IPS-18a (cell line): ENCODE data around the gene KRTAP22-1.

Experiments
- H3K27ac ChIP-seq: one replicate; pipeline ENCODE4 v1.5.1; 2013; ENCODE audit warnings: low read length
- H3K27me3 ChIP-seq: one replicate; pipeline ENCODE4 v1.6.1; 2013; ENCODE audit warnings: mild to moderate bottlenecking, low read length; ENCODE audit not compliant: control insufficient read depth, insufficient read depth
- H3K36me3 ChIP-seq: one replicate; pipeline ENCODE4 v1.6.1; 2013; ENCODE audit warnings: low read depth, low read length; ENCODE audit not compliant: control insufficient read depth
- H3K4me1 ChIP-seq: one replicate; pipeline ENCODE4 v1.6.1; 2013; ENCODE audit warnings: low read depth, low read length; ENCODE audit not compliant: control insufficient read depth
- H3K4me3 ChIP-seq: one replicate; pipeline ENCODE4 v1.5.1; 2013; ENCODE audit warnings: low read length
- H3K9ac ChIP-seq: one replicate; pipeline ENCODE4 v1.6.1; 2013; ENCODE audit warnings: mild to moderate bottlenecking, low read length, moderate library complexity
- H3K9me3 ChIP-seq: one replicate; pipeline ENCODE4 v1.6.1; 2013; ENCODE audit warnings: low read depth, low read length; ENCODE audit not compliant: control insufficient read depth

KRTAP22-1 gene

DNA sequence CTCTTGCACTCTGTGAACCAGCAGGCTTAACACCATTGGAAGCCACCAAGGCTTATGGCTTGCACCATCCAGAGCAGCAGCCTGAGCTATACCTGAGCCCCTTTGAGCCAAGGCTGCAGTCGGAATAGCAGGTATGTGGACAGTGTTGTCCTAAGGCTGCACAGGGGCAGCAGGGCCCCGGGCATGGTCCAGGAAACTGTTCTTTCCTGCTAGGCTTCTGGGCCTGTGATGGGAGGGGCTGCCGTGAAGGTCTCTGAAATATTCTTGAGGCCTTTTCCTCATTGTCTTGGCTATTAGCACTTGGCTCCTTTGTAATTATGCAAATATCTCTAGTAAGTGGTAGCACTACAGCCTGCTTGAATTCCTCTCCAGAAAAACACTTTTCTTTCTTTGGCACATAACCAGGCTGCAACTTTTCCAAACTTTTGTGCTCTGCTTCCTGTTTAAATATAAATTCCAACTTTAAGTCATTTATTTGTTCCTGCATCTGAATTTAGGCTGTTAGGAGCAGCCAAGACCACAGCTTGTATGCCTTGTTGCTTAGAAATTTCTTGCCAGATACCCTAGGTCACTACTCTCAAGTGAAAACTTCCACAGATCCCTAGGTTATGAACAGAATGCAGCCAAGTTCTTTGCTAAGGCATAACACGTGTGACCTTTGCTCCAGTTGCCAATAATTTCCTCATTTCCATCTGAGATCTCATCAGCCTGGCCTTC is 24.7 kb downstream of the KRTAP22-1 start:
- Histone ChIP-seq H3K9me3 (no peaks in the 10 kb centered on the region), H3K4me3 (no peak overlapping the region), H3K27me3 (no peaks in the 10 kb centered on the region), H3K4me1 (no peaks in the 10 kb centered on the region), H3K9ac (no peak overlapping the region), H3K27ac (no peak overlapping the region), H3K36me3 (no peaks in the 10 kb centered on the region)

DNA sequence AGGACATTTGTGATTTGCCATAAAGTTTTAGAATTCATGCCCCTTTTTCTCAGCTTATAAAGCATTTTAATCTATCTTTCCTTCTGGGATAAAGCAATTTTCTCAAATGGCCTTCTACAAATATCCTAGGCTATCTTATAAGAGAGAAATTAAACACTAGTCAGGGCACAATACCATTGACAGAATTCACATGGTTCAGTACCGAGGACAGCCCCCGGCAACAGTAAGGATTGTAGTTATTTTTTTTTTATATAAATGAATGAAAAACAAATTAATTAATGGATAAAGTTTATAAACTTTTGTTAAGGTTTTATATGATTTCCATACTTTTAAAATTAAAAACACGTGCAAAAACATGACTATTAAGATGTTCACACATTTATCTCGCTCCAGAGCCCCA is 27.2 kb downstream of the KRTAP22-1 start:
- Histone ChIP-seq H3K9me3 (no peaks in the 10 kb centered on the region), H3K36me3 (no peaks in the 10 kb centered on the region), H3K4me3 (no peak overlapping the region), H3K4me1 (no peaks in the 10 kb centered on the region), H3K27ac (no peak overlapping the region), H3K27me3 (no peaks in the 10 kb centered on the region), H3K9ac (no peak overlapping the region)

DNA sequence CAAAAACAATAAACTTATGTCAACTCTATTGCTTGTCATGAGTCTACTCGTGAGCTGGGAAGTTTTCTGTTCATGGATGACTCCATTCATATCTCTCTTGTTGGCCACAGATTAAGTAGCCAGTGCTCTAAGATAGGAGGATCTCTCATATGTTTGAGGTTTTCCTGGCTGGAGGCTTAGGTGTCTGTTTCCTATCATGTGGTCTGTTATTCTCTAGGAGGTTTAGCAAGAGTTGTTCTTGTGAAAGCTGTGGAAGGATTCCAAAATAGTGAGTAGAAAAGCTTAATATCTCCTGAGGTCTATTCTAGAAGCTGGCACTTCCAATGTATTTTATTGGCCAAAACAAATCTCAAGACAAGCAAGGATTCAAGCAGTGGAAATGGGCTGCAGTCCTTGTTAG is 28.3 kb downstream of the KRTAP22-1 start:
- no peaks in the 10 kb centered on the region for H3K9me3 ChIP-seq
- no peak overlapping the region for H3K4me3 ChIP-seq
- no peaks in the 10 kb centered on the region for H3K27me3 ChIP-seq
- no peak overlapping the region for H3K27ac ChIP-seq
- H3K4me1 ChIP-seq: no peaks in the 10 kb centered on the region
- H3K36me3 ChIP-seq: no peaks in the 10 kb centered on the region
- H3K9ac ChIP-seq: no peak overlapping the region

DNA sequence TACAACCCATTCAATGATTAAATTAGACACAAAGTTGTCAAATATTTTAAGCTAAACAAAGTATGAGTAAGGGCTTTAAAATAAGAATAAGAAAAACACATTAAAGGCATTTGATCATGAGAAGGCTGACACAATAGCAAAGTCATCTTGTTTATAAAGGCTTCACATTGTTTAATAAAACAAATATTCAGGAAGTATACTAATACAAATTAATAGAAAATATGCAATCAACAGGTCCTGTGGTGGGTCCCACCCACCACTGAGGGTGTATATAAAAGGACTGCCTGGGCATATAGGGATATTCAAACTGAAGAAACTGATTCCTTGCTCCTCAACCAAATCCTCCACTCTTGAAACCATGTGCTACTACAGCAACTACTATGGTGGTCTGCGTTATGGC is 34.0 kb downstream of the KRTAP22-1 start, which contains the start of gene KRTAP20-2:
Gene KRTAP20-2, plus strand, starts transcription at position 301 of the 400 bp plus-strand sequence. Its CDS starts 58 bp downstream, at position 359.
- no peaks in the 10 kb centered on the region for H3K9me3 ChIP-seq
- no peak within 1 kb of the TSS for H3K9ac ChIP-seq
- no peaks in the 10 kb centered on the region for H3K36me3 ChIP-seq
- no peak within 1 kb of the TSS for H3K4me3 ChIP-seq
- no peaks in the 10 kb centered on the region for H3K27me3 ChIP-seq
- H3K4me1 ChIP-seq: no peaks in the 10 kb centered on the region
- no peak within 1 kb of the TSS for H3K27ac ChIP-seq

DNA sequence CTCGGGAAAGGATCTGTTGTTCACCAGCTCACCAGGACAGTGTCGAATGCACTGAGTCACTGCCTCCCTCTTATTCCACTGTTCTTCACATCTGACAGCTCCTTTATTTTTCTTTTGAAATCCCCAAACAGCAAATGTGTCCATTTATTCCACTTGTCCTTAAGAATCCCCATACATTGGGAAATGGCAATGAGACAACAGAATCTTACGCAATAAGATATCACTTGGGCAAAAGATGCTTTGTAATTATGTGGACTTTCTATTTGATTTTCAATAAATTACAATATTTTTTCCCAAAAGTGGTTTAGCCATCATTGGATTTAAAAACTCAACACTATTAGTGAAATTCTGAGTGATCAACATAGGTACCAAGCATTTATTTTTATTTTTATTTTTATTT is 37.8 kb downstream of the KRTAP22-1 start:
- Histone ChIP-seq H3K9me3 (no peaks in the 10 kb centered on the region), H3K9ac (no peak overlapping the region), H3K36me3 (no peaks in the 10 kb centered on the region), H3K27ac (no peak overlapping the region), H3K27me3 (no peaks in the 10 kb centered on the region), H3K4me3 (no peak overlapping the region), H3K4me1 (no peaks in the 10 kb centered on the region)

DNA sequence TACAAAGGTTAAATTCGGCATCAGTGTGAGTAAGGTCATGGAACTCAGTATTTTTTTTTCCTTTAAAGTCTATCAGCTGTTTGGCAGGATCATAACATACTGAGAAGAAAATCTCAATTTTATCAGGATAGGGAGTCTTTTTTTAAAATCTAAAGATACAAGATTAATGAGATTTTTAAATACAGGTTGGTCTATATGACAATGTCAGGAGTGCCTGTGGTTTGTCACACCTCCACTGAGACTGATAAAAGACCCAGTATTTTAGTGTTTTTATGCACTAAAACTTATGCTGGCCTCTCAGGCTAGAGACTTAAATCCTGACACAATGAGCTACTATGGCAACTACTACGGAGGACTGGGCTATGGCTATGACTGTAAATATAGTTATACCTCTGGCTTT is 41.7 kb downstream of the KRTAP22-1 start, which contains the start of gene KRTAP20-3:
Gene KRTAP20-3, plus strand, starts transcription at position 301 of the 400 bp plus-strand sequence.
- Histone ChIP-seq H3K9ac (no peak within 1 kb of the TSS), H3K27ac (no peak within 1 kb of the TSS), H3K4me3 (no peak within 1 kb of the TSS), H3K36me3 (no peaks in the 10 kb centered on the region), H3K9me3 (no peaks in the 10 kb centered on the region), H3K4me1 (no peaks in the 10 kb centered on the region), H3K27me3 (no peaks in the 10 kb centered on the region)

DNA sequence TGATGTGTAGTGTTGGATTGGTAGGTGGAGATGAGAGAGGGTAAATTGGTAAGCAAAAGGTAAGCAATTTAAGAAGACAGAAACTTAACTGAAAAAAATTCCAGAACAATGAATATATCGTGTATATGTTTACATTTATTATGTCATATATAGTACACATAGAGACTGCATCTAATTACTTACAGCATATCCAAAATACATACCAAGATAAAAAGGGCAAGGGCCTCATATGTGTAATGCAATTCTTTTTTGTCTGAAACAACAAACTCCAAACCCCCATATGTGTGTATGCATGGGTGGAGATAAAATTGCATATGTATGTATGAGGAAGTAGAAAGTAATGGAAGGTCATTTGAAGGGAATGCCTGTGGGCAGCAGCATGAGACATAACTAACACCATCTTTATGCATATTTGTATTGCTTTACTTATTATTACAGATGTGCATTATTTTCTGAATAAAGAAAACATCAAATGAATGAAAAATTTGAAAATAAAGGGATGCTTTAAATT is 46.1 kb downstream of the KRTAP22-1 start:
- Histone ChIP-seq H3K27ac (no peak overlapping the region), H3K9me3 (no peaks in the 10 kb centered on the region), H3K27me3 (no peaks in the 10 kb centered on the region), H3K36me3 (no peaks in the 10 kb centered on the region), H3K9ac (no peak overlapping the region), H3K4me3 (no peak overlapping the region), H3K4me1 (no peaks in the 10 kb centered on the region)
